ENCODE data around the gene TSPYL4. TPM values are rescaled to one million over a fixed set of nuclear protein-coding genes. Genes with fewer than 3 reads are reported as not detected.
A peak's percentile ranks its signal among the peaks of the same experiment; 100 is the strongest.

Gene TSPYL4
- total and polyA plus RNA-seq, 12 donors, result 8.5 to 38.9 (median 28.3) TPM

- TF ChIP-seq CTCF (IDR thresholded peaks at IDR 0.05), result no peak
- ATAC-seq (peak in 1 of 8 donors; percentile 45), DNase-seq (no peak)
- Histone ChIP-seq H3K27me3 (no peaks in the 10 kb centered on the region), H3K27ac (no peak overlapping the region), H3K4me1 (peaks cover 0 to 27% (median 3%) of the 10 kb centered on the region in 9 donors), H3K9me3 (no peaks in the 10 kb centered on the region), H3K36me3 (peaks cover 0 to 29% (median 0%) of the 10 kb centered on the region in 9 donors), H3K4me3 (no peak overlapping the region)
- intact Hi-C loops (cut with DNase I), result loop anchor here in 3 of 10 donors (5.0 to 10.0 kb wide), 3 partner anchors 48 to 346 kb away; no protein-coding TSS in a partner anchor
- 72 to 82% methylated on average over 5 of the region's 5 CpGs for WGBS, 2 donors
These were observed 35.0 kb downstream of the TSPYL4 start for GRCh38 chr6:116218866-116219265.

GRCh38 chr6:116218172-116218633 is 35.7 kb downstream of the TSPYL4 start:
- intact Hi-C loops (cut with DNase I), result loop anchor here in 3 of 10 donors (5.0 to 10.0 kb wide), 3 partner anchors 49 to 347 kb away; no protein-coding TSS in a partner anchor

GRCh38 chr6:116217069-116217468 is 36.8 kb downstream of the TSPYL4 start:
- H3K4me3 ChIP-seq, result no peak overlapping the region
- intact Hi-C loops (cut with DNase I), result loop anchor here in 3 of 10 donors (5.0 to 10.0 kb wide), 3 partner anchors 50 to 348 kb away; no protein-coding TSS in a partner anchor
- ATAC-seq (peak in 4 of 8 donors; percentile 51 to 64 (median 54)), DNase-seq (no peak)
- H3K4me1 ChIP-seq, result peaks cover 0 to 27% (median 3%) of the 10 kb centered on the region in 9 donors
- peaks cover 0 to 11% (median 0%) of the 10 kb centered on the region in 9 donors for H3K36me3 ChIP-seq
- TF ChIP-seq CTCF (IDR thresholded peaks at IDR 0.05), result peak; percentile 27 to 69 (median 58)
- no peak overlapping the region for H3K27ac ChIP-seq
- H3K9me3 ChIP-seq, result no peaks in the 10 kb centered on the region
- H3K27me3 ChIP-seq, result no peaks in the 10 kb centered on the region
- WGBS, 2 donors, result 5 to 7% methylated on average over 1 of the region's 1 CpG

More at GRCh38 chr6:116218172-116218633, 35.7 kb downstream of the TSPYL4 start:
- TF ChIP-seq CTCF (IDR thresholded peaks at IDR 0.05), result peak in 8 of 9 donors; percentile 11 to 74 (median 60)
- ATAC-seq, result no peak
- peaks cover 0 to 27% (median 3%) of the 10 kb centered on the region in 9 donors for H3K4me1 ChIP-seq
- H3K27me3 ChIP-seq, result no peaks in the 10 kb centered on the region
- H3K27ac ChIP-seq, result no peak overlapping the region
- DNase-seq, result no peak
- WGBS, 2 donors, result 46 to 51% methylated on average over 3 of the region's 3 CpGs
- no peak overlapping the region for H3K4me3 ChIP-seq
- no peaks in the 10 kb centered on the region for H3K9me3 ChIP-seq
- peaks cover 0 to 22% (median 0%) of the 10 kb centered on the region in 9 donors for H3K36me3 ChIP-seq

- peaks cover 0 to 34% (median 7%) of the 10 kb centered on the region in 9 donors for H3K4me1 ChIP-seq
- DNase-seq (no peak), ATAC-seq (no peak)
- no peaks in the 10 kb centered on the region for H3K36me3 ChIP-seq
- no peak for TF ChIP-seq CTCF (IDR thresholded peaks at IDR 0.05)
- WGBS, 2 donors, result 80% methylated on average over 5 of the region's 5 CpGs
- intact Hi-C loops (cut with DNase I), result loop anchor here in 3 of 10 donors (5.0 to 10.0 kb wide), 3 partner anchors 52 to 349 kb away; no protein-coding TSS in a partner anchor
- H3K27me3 ChIP-seq, result no peaks in the 10 kb centered on the region
- H3K4me3 ChIP-seq, result no peak overlapping the region
- H3K27ac ChIP-seq, result no peak overlapping the region
- no peaks in the 10 kb centered on the region for H3K9me3 ChIP-seq
These were observed 38.5 kb downstream of the TSPYL4 start for GRCh38 chr6:116215414-116215813.
